Right cardiac atrium (tissue), 5 donors: ENCODE measurements around the gene ULBP3. TPM values are rescaled to one million over a fixed set of nuclear protein-coding genes. Genes with fewer than 3 reads are reported as not detected.
"Not testable (repeated sequence)": the region's sequence is repeated elsewhere in the genome, so short reads cannot be mapped to it uniquely, and the experiment has no call there.

Source experiments
- ATAC-seq, 2 donors: fragments of 200-7000 bp; cut with Tn5 transposase; one replicate each; pipeline versions ENCODE4 v1.8.0 to v1.9.1; 2020; ENCODE audit warnings: moderate library complexity in 2 of 2, mild to moderate bottlenecking in 1 of 2
- DNase-seq, 3 donors: peaks; one replicate each; pipeline ENCODE4 v3.0.0-alpha.2; 2020
- H3K27ac ChIP-seq: one replicate; pipeline ENCODE4 v1.5.1; 2013; ENCODE audit warnings: mild to moderate bottlenecking, low read length, control low read depth, moderate library complexity
- H3K27me3 ChIP-seq: one replicate; pipeline ENCODE4 v1.6.1; 2013; ENCODE audit not compliant: control insufficient read depth, insufficient read depth
- H3K4me1 ChIP-seq: one replicate; pipeline ENCODE4 v1.6.1; 2013; ENCODE audit warnings: low read length; ENCODE audit not compliant: control insufficient read depth, insufficient read depth
- H3K4me3 ChIP-seq: one replicate; pipeline ENCODE4 v1.5.1; 2013; ENCODE audit warnings: low read length, control low read depth
- H3K9me3 ChIP-seq: one replicate; pipeline ENCODE4 v1.6.1; 2013; ENCODE audit warnings: low read length; ENCODE audit not compliant: control insufficient read depth
- WGBS: extraction: QIAGEN DNeasy Blood & Tissue Kit; methylation state at CpG from one replicate; pipeline ENCODE4 v1.1.7; 2013; 5-methylcytosine and 5-hydroxymethylcytosine counted together
- intact Hi-C, 4 donors: fragments of 100-400 bp; cut with DNase I; formaldehyde crosslinking; loops; one replicate each; pipeline versions ENCODE4 v1.11.0 to v1.14.0; 2022 to 2023
- polyA plus RNA-seq: library from polyadenylated mRNA; stranded (reverse); fragments of 200-250 nt; gene quantifications from one replicate; pipeline ENCODE4 v1.2.3, GENCODE V29; 2013
- total RNA-seq, 4 donors: library from RNA; stranded (reverse); fragmentation: NEBNext Ultra II Directional; extraction: Animal tissue kit (Norgen Biotek cat#: 25700); gene quantifications; one replicate each; pipeline ENCODE4 v1.2.1, GENCODE V29; 2021
- donor health status: healthy with polysubstance abuse.
- donor health status: DM: no; HTN: yes; CAD: no.
- donor health status: DM: no; HTN: no; CAD: no.
- donor health status: DM: no; HTN: yes; CAD: no; lungs with severe emphysema.
- donor health status: DM: yes; HTN: yes; CAD: no.

ULBP3 gene
- total and polyA plus RNA-seq, 5 donors = 0.43 to 2.4 (median 1.4) TPM

- ATAC-seq = no peak
- Histone ChIP-seq H3K9me3 (no peaks in the 10 kb centered on the region), H3K27ac (no peak overlapping the region), H3K4me1 (no peaks in the 10 kb centered on the region), H3K4me3 (no peak overlapping the region), H3K27me3 (no peaks in the 10 kb centered on the region)
- WGBS = 73% methylated on average over 8 of the region's 8 CpGs
- DNase-seq = no peak
- intact Hi-C loops = loop anchor here in 3 of 4 donors (2.0 to 10.0 kb wide), 3 partner anchors 260 to 318 kb away; no protein-coding TSS in a partner anchor
These were observed 7.4 kb upstream of the ULBP3 start for GRCh38 chr6:150076196-150076893.

GRCh38 chr6:150075034-150075421, 6.1 kb upstream of the ULBP3 start:
- no peak overlapping the region for H3K4me3 ChIP-seq
- DNase-seq (no peak), ATAC-seq (no peak)
- no peaks in the 10 kb centered on the region for H3K4me1 ChIP-seq
- H3K9me3 ChIP-seq = no peaks in the 10 kb centered on the region
- H3K27me3 ChIP-seq = no peaks in the 10 kb centered on the region
- WGBS = 60% methylated on average over 2 of the region's 2 CpGs
- intact Hi-C loops = loop anchor here in 2 of 4 donors (5.0 to 10.0 kb wide), 2 partner anchors 317 to 320 kb away; no protein-coding TSS in a partner anchor
- H3K27ac ChIP-seq = no peak overlapping the region

DNA sequence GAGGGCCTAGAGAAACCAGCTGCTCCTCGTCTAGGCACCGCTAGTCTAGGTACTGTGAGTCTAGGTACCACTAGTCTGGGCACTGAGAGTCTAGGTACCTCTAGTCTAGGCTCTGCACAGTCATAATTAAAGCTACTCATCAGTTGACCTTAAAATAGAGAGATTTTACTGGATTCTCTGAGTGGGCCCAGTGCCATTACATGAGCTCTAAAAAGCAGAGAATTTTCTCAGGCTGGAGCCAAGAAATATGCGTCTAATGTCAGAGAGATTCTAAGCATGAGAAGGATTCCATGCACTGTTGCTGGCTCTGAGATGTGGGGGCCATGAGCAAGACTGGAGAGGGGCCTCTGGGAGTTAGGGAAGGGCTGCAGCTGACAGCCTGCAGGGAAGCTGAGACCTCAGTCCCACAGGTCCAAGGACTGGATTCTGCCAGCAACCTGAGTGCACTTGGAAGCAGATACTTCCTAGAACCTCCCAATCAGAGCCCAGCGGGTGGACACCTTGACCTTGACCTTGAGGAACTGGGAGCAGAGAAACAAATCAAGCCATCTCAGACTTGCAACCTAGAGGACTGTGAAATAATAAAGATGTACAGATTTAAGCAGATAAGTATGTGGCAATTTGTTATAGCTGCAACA, 5.6 kb upstream of the ULBP3 start:
- intact Hi-C loops = loop anchor here in 2 of 4 donors (5.0 to 10.0 kb wide), 2 partner anchors 318 to 320 kb away; no protein-coding TSS in a partner anchor
- 76% methylated on average over 4 of the region's 4 CpGs for WGBS

DNA sequence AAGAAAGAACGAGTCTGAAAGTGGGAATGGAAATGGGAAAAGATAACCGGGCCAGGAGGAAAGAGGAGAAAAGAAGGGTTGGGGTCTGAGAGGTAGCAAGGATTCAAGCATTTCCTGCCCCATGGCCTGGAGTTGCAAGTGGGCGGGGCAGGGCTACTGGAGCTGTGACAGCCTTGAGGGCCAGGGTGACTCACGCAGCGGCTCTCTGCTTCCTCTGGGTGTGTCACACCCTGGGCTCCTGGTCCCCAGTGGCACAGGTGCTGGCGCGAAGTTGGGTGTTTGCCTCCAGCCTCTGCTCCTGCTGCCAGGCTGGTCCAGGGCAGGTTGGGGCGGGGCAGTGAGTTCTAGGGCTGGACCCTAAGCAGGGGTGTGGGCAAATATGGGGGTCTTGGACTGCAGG, 3.3 kb upstream of the ULBP3 start:
- H3K9me3 ChIP-seq = no peaks in the 10 kb centered on the region
- H3K27ac ChIP-seq = no peak overlapping the region
- peak; percentile 66 to 77 (median 73) for DNase-seq
- no peaks in the 10 kb centered on the region for H3K4me1 ChIP-seq
- H3K27me3 ChIP-seq = no peaks in the 10 kb centered on the region
- intact Hi-C loops = loop anchor here in 1 of 4 donors (10.0 kb wide), 1 partner anchor 323 kb away; no protein-coding TSS in a partner anchor
- no peak overlapping the region for H3K4me3 ChIP-seq
- ATAC-seq = peak in 1 of 2 donors; percentile 24
- 59% methylated on average over 8 of the region's 8 CpGs for WGBS

More for the DNA sequence above, 5.6 kb upstream of the ULBP3 start:
- ATAC-seq, H3K4me1 ChIP-seq, H3K27me3 ChIP-seq, H3K27ac ChIP-seq, H3K4me3 ChIP-seq, DNase-seq, H3K9me3 ChIP-seq: not testable (repeated sequence)

- DNase-seq (no peak), ATAC-seq (no peak)
- intact Hi-C loops = loop anchor here in 1 of 4 donors (10.0 kb wide), 1 partner anchor 324 kb away; no protein-coding TSS in a partner anchor
- WGBS = 85% methylated on average over 3 of the region's 3 CpGs
- H3K27me3 ChIP-seq = no peaks in the 10 kb centered on the region
- no peaks in the 10 kb centered on the region for H3K9me3 ChIP-seq
- H3K27ac ChIP-seq = no peak overlapping the region
- H3K4me1 ChIP-seq = no peaks in the 10 kb centered on the region
- no peak overlapping the region for H3K4me3 ChIP-seq
These were observed 1.4 kb upstream of the ULBP3 start for GRCh38 chr6:150070236-150070818.

DNA sequence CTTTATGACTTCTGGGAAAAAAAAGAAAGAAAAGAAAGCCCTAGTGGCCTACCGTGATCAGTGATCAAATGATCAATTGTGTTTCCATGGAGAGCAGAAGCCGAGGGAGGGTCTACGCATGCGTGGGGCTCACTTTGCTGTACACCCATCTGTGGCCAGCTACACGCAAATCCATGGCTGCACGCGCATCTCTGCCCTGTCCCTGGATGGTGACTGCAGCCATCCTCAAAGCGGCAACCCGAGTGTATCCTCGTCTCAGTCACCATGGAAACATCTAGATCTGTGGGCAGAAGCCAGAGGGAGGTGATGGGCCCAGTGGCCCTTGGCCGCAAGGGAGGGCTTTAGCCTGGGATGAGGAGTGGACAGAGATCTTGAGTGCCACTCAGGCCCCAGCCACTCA, 785 bp upstream of the ULBP3 start:
- no peaks in the 10 kb centered on the region for H3K27me3 ChIP-seq
- WGBS = 86% methylated on average over 11 of the region's 11 CpGs
- H3K27ac ChIP-seq = no peak overlapping the region
- no peaks in the 10 kb centered on the region for H3K9me3 ChIP-seq
- H3K4me3 ChIP-seq = no peak overlapping the region
- H3K4me1 ChIP-seq = no peaks in the 10 kb centered on the region
- intact Hi-C loops = loop anchor here in 1 of 4 donors (10.0 kb wide), 1 partner anchor 325 kb away; no protein-coding TSS in a partner anchor
- no peak for ATAC-seq
- peak in 2 of 3 donors; percentile 58 to 60 for DNase-seq

GRCh38 chr6:150068151-150068550, 770 bp downstream of the ULBP3 start:
- H3K27me3 ChIP-seq = no peaks in the 10 kb centered on the region
- intact Hi-C loops = no loop called here
- no peak for ATAC-seq
- no peak overlapping the region for H3K4me3 ChIP-seq
- H3K9me3 ChIP-seq = no peaks in the 10 kb centered on the region
- 58% methylated on average over 4 of the region's 4 CpGs for WGBS
- no peak for DNase-seq
- H3K4me1 ChIP-seq = no peaks in the 10 kb centered on the region
- no peak overlapping the region for H3K27ac ChIP-seq

GRCh38 chr6:150065083-150065482, 3.8 kb downstream of the ULBP3 start:
- Histone ChIP-seq H3K27ac (no peak overlapping the region), H3K4me1 (no peaks in the 10 kb centered on the region), H3K27me3 (no peaks in the 10 kb centered on the region), H3K9me3 (no peaks in the 10 kb centered on the region), H3K4me3 (no peak overlapping the region)
- 95% methylated on average over 2 of the region's 2 CpGs for WGBS
- intact Hi-C loops = no loop called here
- ATAC-seq (no peak), DNase-seq (no peak)

GRCh38 chr6:150063640-150064039, 5.3 kb downstream of the ULBP3 start:
- no peak for DNase-seq
- no peaks in the 10 kb centered on the region for H3K9me3 ChIP-seq
- H3K27me3 ChIP-seq = no peaks in the 10 kb centered on the region
- WGBS = 89% methylated on average over 6 of the region's 6 CpGs
- no peak overlapping the region for H3K27ac ChIP-seq
- ATAC-seq = no peak
- intact Hi-C loops = no loop called here
- H3K4me3 ChIP-seq = no peak overlapping the region
- no peaks in the 10 kb centered on the region for H3K4me1 ChIP-seq

- H3K27me3 ChIP-seq, DNase-seq, H3K27ac ChIP-seq, ATAC-seq, H3K4me1 ChIP-seq, intact Hi-C loops, H3K4me3 ChIP-seq, H3K9me3 ChIP-seq: not testable (repeated sequence)
- WGBS = 63% methylated on average over 7 of the region's 7 CpGs
These were observed 8.9 kb downstream of the ULBP3 start for GRCh38 chr6:150059973-150060372.

- DNase-seq (no peak), ATAC-seq (no peak)
- no peaks in the 10 kb centered on the region for H3K4me1 ChIP-seq
- WGBS = 88% methylated on average over 6 of the region's 6 CpGs
- no peak overlapping the region for H3K4me3 ChIP-seq
- H3K27ac ChIP-seq = no peak overlapping the region
- H3K9me3 ChIP-seq = no peaks in the 10 kb centered on the region
- no peaks in the 10 kb centered on the region for H3K27me3 ChIP-seq
- intact Hi-C loops = no loop called here
These were observed 9.9 kb downstream of the ULBP3 start for GRCh38 chr6:150058986-150059385.
